Gastroesophageal sphincter (tissue), 4 donors: ENCODE results near the gene TTLL3. TPM values are rescaled to one million over a fixed set of nuclear protein-coding genes. Genes with fewer than 3 reads are reported as not detected.

Source experiments
- ATAC-seq: fragments of 150-250 bp; one replicate; pipeline ENCODE4 v1.9.1; 2016; ENCODE audit warnings: mild to moderate bottlenecking, moderate library complexity
- H3K27ac ChIP-seq, 4 donors: fragments of 200-600 bp; sonication (generic) in 3 of 4; 1 replicate in 3 of 4; 2 replicates in 1 of 4; pipeline ENCODE4 v1.5.1; 2016 to 2019
- H3K27me3 ChIP-seq: fragments of 200-600 bp; sonication (generic); one replicate; pipeline ENCODE4 v1.5.1; 2019
- H3K36me3 ChIP-seq, 2 donors: fragments of 200-600 bp; sonication (generic); one replicate each; pipeline ENCODE4 v1.5.1; 2019; ENCODE audit warnings: control low read depth in 1 of 2
- H3K4me1 ChIP-seq, 3 donors: fragments of 200-600 bp; sonication (generic); 1 replicate in 2 of 3; 2 replicates in 1 of 3; pipeline ENCODE4 v1.5.1; 2016 to 2019; ENCODE audit warnings: control low read depth in 2 of 3
- H3K4me3 ChIP-seq, 2 donors: fragments of 200-600 bp; sonication (generic); one replicate each; pipeline ENCODE4 v1.5.1; 2019; ENCODE audit warnings: mild to moderate bottlenecking in 1 of 2, moderate library complexity in 1 of 2
- H3K9me3 ChIP-seq, 3 donors: fragments of 200-600 bp; sonication (generic); one replicate each; pipeline ENCODE4 v1.5.1; 2017 to 2019; ENCODE audit warnings: control low read depth in 2 of 3
- EP300 ChIP-seq: sonication (generic); formaldehyde crosslinking; IDR thresholded peaks from one replicate; pipeline ENCODE4 v1.6.1; 2017; ENCODE audit warnings: antibody characterized with exemption, mild to moderate bottlenecking
- POLR2A ChIP-seq, 2 donors: fragments of 450-650 bp; IDR thresholded peaks; one replicate each; pipeline ENCODE4 v1.6.1; 2017; ENCODE audit warnings: antibody characterized with exemption in 2 of 2, mild to moderate bottlenecking in 2 of 2, moderate library complexity in 1 of 2
- POLR2AphosphoS5 ChIP-seq: sonication (generic); formaldehyde crosslinking; IDR thresholded peaks from one replicate; pipeline ENCODE4 v1.6.1; 2017; ENCODE audit warnings: antibody characterized with exemption
- WGBS, 2 donors: methylation state at CpG; one replicate each; pipeline ENCODE4 v1.1.5; 2018; ENCODE audit warnings: low coverage in 1 of 2; 5-methylcytosine and 5-hydroxymethylcytosine counted together
- total RNA-seq, 4 donors: library from RNA; depleted of rRNA; stranded (reverse); fragments of >200 nt; gene quantifications; one replicate each; pipeline ENCODE4 v1.1.0, GENCODE V29; 2016
- TF ChIP-seq, protein P1 (sequence below), 4 experiments: fragments of 200-600 bp in 2 of 4; fragments of 450-650 bp in 2 of 4; sonication (generic) in 1 of 4; IDR thresholded peaks; one replicate each; pipeline ENCODE4 v1.5.1; 2017 to 2019; ENCODE audit warnings: antibody characterized with exemption in 4 of 4, mild to moderate bottlenecking in 2 of 4, moderate library complexity in 2 of 4

TTLL3 gene
- total RNA-seq, 4 donors from 2014 or later = 6.2 to 71.3 (median 29.5) TPM

DNA sequence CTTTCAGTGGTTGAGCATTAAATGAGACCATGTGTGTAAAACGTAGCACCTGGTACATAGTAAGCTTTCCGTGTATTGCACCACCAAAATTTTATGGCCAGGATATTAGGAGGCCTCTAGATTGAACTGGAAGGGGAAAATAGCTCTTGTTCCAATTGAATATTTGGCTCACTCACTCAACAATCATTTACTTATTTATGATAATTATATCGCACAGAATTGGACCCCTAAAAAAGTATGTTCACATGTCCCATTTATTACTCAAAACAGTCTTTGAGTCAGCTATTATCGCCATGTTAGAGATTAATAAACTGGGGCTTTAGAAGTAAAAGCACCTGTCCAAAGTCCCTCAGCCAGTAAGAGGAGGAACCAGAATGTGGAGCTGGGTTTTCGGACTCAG, 5.1 kb upstream of the TTLL3 start:
- no peak overlapping the region for H3K27ac ChIP-seq
- TF ChIP-seq POLR2A (IDR thresholded peaks at IDR 0.05) (no peak), EP300 (no peak), POLR2AphosphoS5 (no peak)
- TF ChIP-seq, protein P1, sequence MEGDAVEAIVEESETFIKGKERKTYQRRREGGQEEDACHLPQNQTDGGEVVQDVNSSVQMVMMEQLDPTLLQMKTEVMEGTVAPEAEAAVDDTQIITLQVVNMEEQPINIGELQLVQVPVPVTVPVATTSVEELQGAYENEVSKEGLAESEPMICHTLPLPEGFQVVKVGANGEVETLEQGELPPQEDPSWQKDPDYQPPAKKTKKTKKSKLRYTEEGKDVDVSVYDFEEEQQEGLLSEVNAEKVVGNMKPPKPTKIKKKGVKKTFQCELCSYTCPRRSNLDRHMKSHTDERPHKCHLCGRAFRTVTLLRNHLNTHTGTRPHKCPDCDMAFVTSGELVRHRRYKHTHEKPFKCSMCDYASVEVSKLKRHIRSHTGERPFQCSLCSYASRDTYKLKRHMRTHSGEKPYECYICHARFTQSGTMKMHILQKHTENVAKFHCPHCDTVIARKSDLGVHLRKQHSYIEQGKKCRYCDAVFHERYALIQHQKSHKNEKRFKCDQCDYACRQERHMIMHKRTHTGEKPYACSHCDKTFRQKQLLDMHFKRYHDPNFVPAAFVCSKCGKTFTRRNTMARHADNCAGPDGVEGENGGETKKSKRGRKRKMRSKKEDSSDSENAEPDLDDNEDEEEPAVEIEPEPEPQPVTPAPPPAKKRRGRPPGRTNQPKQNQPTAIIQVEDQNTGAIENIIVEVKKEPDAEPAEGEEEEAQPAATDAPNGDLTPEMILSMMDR (IDR thresholded peaks at IDR 0.05) = no peak
- ATAC-seq = no peak
- no peaks in the 10 kb centered on the region for H3K27me3 ChIP-seq
- peaks cover 0 to 13% (median 0%) of the 10 kb centered on the region in 3 donors for H3K4me1 ChIP-seq
- H3K9me3 ChIP-seq = no peaks in the 10 kb centered on the region
- no peak overlapping the region for H3K4me3 ChIP-seq
- peaks cover 11 to 72% of the 10 kb centered on the region in 2 donors for H3K36me3 ChIP-seq
- 65 to 86% methylated on average over 3 to 5 of the region's 5 CpGs for WGBS, 2 donors

DNA sequence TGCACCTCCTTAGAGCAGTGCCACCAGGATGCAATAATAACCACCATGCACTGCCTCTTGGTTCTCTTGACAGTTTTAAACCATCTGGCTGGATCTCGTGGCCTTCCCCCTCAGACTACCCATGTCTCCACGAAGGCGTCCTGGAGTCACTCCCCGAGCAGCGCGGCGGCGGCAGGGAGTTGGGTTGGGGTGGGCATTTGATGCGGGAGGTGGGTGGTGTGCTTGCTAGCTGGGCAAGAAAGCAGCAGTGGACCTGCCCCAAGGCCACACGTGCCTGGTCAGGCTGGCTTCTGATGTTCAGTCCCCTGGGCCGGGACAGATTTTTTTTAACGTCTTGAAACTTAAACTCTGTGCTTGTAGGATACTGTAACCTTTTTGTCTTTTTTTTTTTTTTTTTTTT, 3.9 kb upstream of the TTLL3 start:
- Histone ChIP-seq H3K36me3 (peaks cover 11 to 61% of the 10 kb centered on the region in 2 donors), H3K4me1 (peaks cover 0 to 24% (median 7%) of the 10 kb centered on the region in 3 donors), H3K27ac (no peak overlapping the region), H3K9me3 (no peaks in the 10 kb centered on the region), H3K4me3 (no peak overlapping the region), H3K27me3 (no peaks in the 10 kb centered on the region)
- ATAC-seq = no peak
- TF ChIP-seq, protein P1 (IDR thresholded peaks at IDR 0.05) = no peak
- no peak for TF ChIP-seq EP300
- TF ChIP-seq POLR2AphosphoS5 = no peak
- no peak for TF ChIP-seq POLR2A (IDR thresholded peaks at IDR 0.05)
- WGBS, 2 donors = 81% methylated on average over 5 of the region's 12 CpGs; no CpG with 5 or more reads in 1 of the 2 donors

- Histone ChIP-seq H3K4me1 (peaks cover 0 to 31% (median 8%) of the 10 kb centered on the region in 3 donors), H3K36me3 (peaks cover 7 to 53% of the 10 kb centered on the region in 2 donors), H3K9me3 (no peaks in the 10 kb centered on the region), H3K27ac (no peak overlapping the region), H3K4me3 (no peak overlapping the region), H3K27me3 (no peaks in the 10 kb centered on the region)
- TF ChIP-seq, protein P1 (IDR thresholded peaks at IDR 0.05) = no peak
- no peak for TF ChIP-seq POLR2AphosphoS5
- TF ChIP-seq EP300 = no peak
- no peak for TF ChIP-seq POLR2A (IDR thresholded peaks at IDR 0.05)
- ATAC-seq = no peak
- 50 to 94% methylated on average over 1 to 6 of the region's 7 CpGs for WGBS, 2 donors
Observed at GRCh38 chr3:9806688-9807589, 3.1 kb upstream of the TTLL3 start.

GRCh38 chr3:9807981-9808344, 2.1 kb upstream of the TTLL3 start:
- TF ChIP-seq POLR2AphosphoS5 = no peak
- no peak for TF ChIP-seq POLR2A (IDR thresholded peaks at IDR 0.05)
- Histone ChIP-seq H3K27ac (peak overlapping the region in 2 of 4 donors; percentile 93 to 98), H3K9me3 (no peaks in the 10 kb centered on the region), H3K4me1 (peaks cover 0 to 31% (median 8%) of the 10 kb centered on the region in 3 donors), H3K27me3 (no peaks in the 10 kb centered on the region), H3K4me3 (no peak overlapping the region), H3K36me3 (peaks cover 7 to 46% of the 10 kb centered on the region in 2 donors)
- WGBS, 2 donors = no CpG with 5 or more reads among the region's 2 CpGs
- ATAC-seq = no peak

GRCh38 chr3:9808345-9809037, 1.6 kb upstream of the TTLL3 start:
- Histone ChIP-seq H3K27me3 (no peaks in the 10 kb centered on the region), H3K27ac (peak overlapping the region in 3 of 4 donors; percentile 93 to 98 (median 95)), H3K4me3 (no peak overlapping the region), H3K9me3 (no peaks in the 10 kb centered on the region), H3K36me3 (peaks cover 3 to 46% of the 10 kb centered on the region in 2 donors), H3K4me1 (peaks cover 0 to 31% (median 8%) of the 10 kb centered on the region in 3 donors)
- ATAC-seq = no peak
- 80 to 84% methylated on average over 1 to 4 of the region's 7 CpGs for WGBS, 2 donors
- TF ChIP-seq, protein P1 (IDR thresholded peaks at IDR 0.05) = peak in 1 of 4 experiments; percentile 3
- TF ChIP-seq EP300 (no peak), POLR2AphosphoS5 (no peak)
